ENCODE data around the gene DMPK. TPM values are rescaled to one million over a fixed set of nuclear protein-coding genes. Genes with fewer than 3 reads are reported as not detected.

The DMPK gene
- total RNA-seq, 1 experiment from 2014 or later = 10.6 TPM

Other genes with a start within 250 kb of the DMPK start
- 10.7 and 18.2 TPM in 2 replicates for gene OPA3, start 197.7 kb downstream of the DMPK start, total RNA-seq (2014; rRNA removed; shearing (Covaris generic))
- gene GPR4, start 180.3 kb downstream of the DMPK start, total RNA-seq (2014; rRNA removed; shearing (Covaris generic)) = not detected in 2 replicates
- gene EML2, start 143.1 kb downstream of the DMPK start, total RNA-seq (2014; rRNA removed; shearing (Covaris generic)) = 33.6 and 45.4 TPM in 2 replicates
- 0.72 and 2.1 TPM in 2 replicates for gene GIPR, start 114.3 kb downstream of the DMPK start, total RNA-seq (2014; rRNA removed; shearing (Covaris generic))
- 331 and 402 TPM in 2 replicates for gene SNRPD2, start 90.5 kb downstream of the DMPK start, total RNA-seq (2014; rRNA removed; shearing (Covaris generic))
- 11.6 and 14.6 TPM in 2 replicates for gene QPCTL, start 89.8 kb downstream of the DMPK start, total RNA-seq (2014; rRNA removed; shearing (Covaris generic))
- gene FBXO46, start 51.6 kb downstream of the DMPK start, total RNA-seq (2014; rRNA removed; shearing (Covaris generic)) = 8.3 and 10.7 TPM in 2 replicates
- gene MEIOSIN, start 49.1 kb downstream of the DMPK start, total RNA-seq (2014; rRNA removed; shearing (Covaris generic)) = not detected in 2 replicates
- gene SIX5, start 13.2 kb downstream of the DMPK start, total RNA-seq (2014; rRNA removed; shearing (Covaris generic)) = 9.1 and 10.2 TPM in 2 replicates
- gene DMWD, start 10.4 kb upstream of the DMPK start, total RNA-seq (2014; rRNA removed; shearing (Covaris generic)) = 17.6 and 35.4 TPM in 2 replicates
- not detected in 2 replicates for gene RSPH6A, start 32.8 kb upstream of the DMPK start, total RNA-seq (2014; rRNA removed; shearing (Covaris generic))
- 32.4 and 55.0 TPM in 2 replicates for gene SYMPK, start 80.7 kb upstream of the DMPK start, total RNA-seq (2014; rRNA removed; shearing (Covaris generic))
- gene FOXA3, start 81.8 kb upstream of the DMPK start, total RNA-seq (2014; rRNA removed; shearing (Covaris generic)) = not detected in 2 replicates
- 42.9 and 50.1 TPM in 2 replicates for gene IRF2BP1, start 103.7 kb upstream of the DMPK start, total RNA-seq (2014; rRNA removed; shearing (Covaris generic))
- 1.3 and 1.4 TPM in 2 replicates for gene MYPOP, start 120.1 kb upstream of the DMPK start, total RNA-seq (2014; rRNA removed; shearing (Covaris generic))
- gene NANOS2, start 132.3 kb upstream of the DMPK start, total RNA-seq (2014; rRNA removed; shearing (Covaris generic)) = not detected in 2 replicates
- gene NOVA2, start 191.4 kb upstream of the DMPK start, total RNA-seq (2014; rRNA removed; shearing (Covaris generic)) = not detected in 2 replicates
- gene CCDC61, start 213.0 kb upstream of the DMPK start, total RNA-seq (2014; rRNA removed; shearing (Covaris generic)) = 4.3 and 7.4 TPM in 2 replicates
- not detected in 2 replicates for gene PGLYRP1, start 240.6 kb upstream of the DMPK start, total RNA-seq (2014; rRNA removed; shearing (Covaris generic))

Measured in SJSA1 (cell line).